ENCODE data around the gene TMPRSS9.
A peak's percentile ranks its signal among the peaks of the same experiment; 100 is the strongest.
"Not testable (repeated sequence)": the region's sequence is repeated elsewhere in the genome, so short reads cannot be mapped to it uniquely, and the experiment has no call there.

Gene TMPRSS9

GRCh38 chr19:2387367-2388288 lies 27.6 kb downstream of the TMPRSS9 start:
- DNase-seq, result no peak

GRCh38 chr19:2389594-2389993 lies 29.5 kb downstream of the TMPRSS9 start:
- no peak for DNase-seq

- peak in 28 of 56 donors; percentile 2 to 66 (median 18) for DNase-seq
Measured at GRCh38 chr19:2391118-2391725, 31.2 kb downstream of the TMPRSS9 start.

GRCh38 chr19:2392366-2392765 lies 32.3 kb downstream of the TMPRSS9 start:
- DNase-seq, result no peak

- DNase-seq, result not testable (repeated sequence)
Measured at GRCh38 chr19:2392899-2393298, 32.8 kb downstream of the TMPRSS9 start.

GRCh38 chr19:2394054-2394441 lies 34.0 kb downstream of the TMPRSS9 start:
- peak in 1 of 56 donors; percentile 1 for DNase-seq

GRCh38 chr19:2394442-2395292 lies 34.6 kb downstream of the TMPRSS9 start:
- DNase-seq, result peak in 3 of 56 donors; percentile 7 to 16 (median 12)

GRCh38 chr19:2395293-2395829 lies 35.3 kb downstream of the TMPRSS9 start:
- DNase-seq, result not testable (repeated sequence)

- not testable (repeated sequence) for DNase-seq
Measured at GRCh38 chr19:2397173-2397572, 37.1 kb downstream of the TMPRSS9 start.

- no peak for DNase-seq
Measured at GRCh38 chr19:2398735-2399305, 38.8 kb downstream of the TMPRSS9 start.

- no peak for DNase-seq
Measured at GRCh38 chr19:2399582-2399981, 39.5 kb downstream of the TMPRSS9 start.

- no peak for DNase-seq
Measured at GRCh38 chr19:2408247-2408646, 48.2 kb downstream of the TMPRSS9 start.

GRCh38 chr19:2409352-2409912 lies 49.4 kb downstream of the TMPRSS9 start:
- DNase-seq, result no peak

- no peak for DNase-seq
Measured at GRCh38 chr19:2410023-2410422, 50.0 kb downstream of the TMPRSS9 start.

GRCh38 chr19:2411709-2412108 lies 51.6 kb downstream of the TMPRSS9 start:
- no peak for DNase-seq

- no peak for DNase-seq
Measured at GRCh38 chr19:2412449-2412848, 52.4 kb downstream of the TMPRSS9 start.

GRCh38 chr19:2413159-2413558 lies 53.1 kb downstream of the TMPRSS9 start:
- DNase-seq, result no peak

GRCh38 chr19:2413629-2414028 lies 53.6 kb downstream of the TMPRSS9 start:
- no peak for DNase-seq

- DNase-seq, result no peak
Measured at GRCh38 chr19:2415281-2415972, 55.4 kb downstream of the TMPRSS9 start.

- no peak for DNase-seq
Measured at GRCh38 chr19:2415973-2416319, 55.9 kb downstream of the TMPRSS9 start.

Measured in nucleus accumbens (tissue), 56 donors.